HEK293 (cell line): Measurements from ENCODE around the gene C2orf72.

ENCODE experiments used
- CTCF ChIP-seq: fragments of 450-650 bp; formaldehyde crosslinking; IDR thresholded peaks from 2 replicates; pipeline ENCODE4 v1.5.1; 2016; ENCODE audit warnings: missing biosample characterization, missing genetic modification characterization
- ZNF175 ChIP-seq: fragments of 450-650 bp; formaldehyde crosslinking; IDR thresholded peaks from 2 replicates; pipeline ENCODE4 v1.5.1; 2016; ENCODE audit warnings: missing biosample characterization, missing genetic modification characterization

DNA sequence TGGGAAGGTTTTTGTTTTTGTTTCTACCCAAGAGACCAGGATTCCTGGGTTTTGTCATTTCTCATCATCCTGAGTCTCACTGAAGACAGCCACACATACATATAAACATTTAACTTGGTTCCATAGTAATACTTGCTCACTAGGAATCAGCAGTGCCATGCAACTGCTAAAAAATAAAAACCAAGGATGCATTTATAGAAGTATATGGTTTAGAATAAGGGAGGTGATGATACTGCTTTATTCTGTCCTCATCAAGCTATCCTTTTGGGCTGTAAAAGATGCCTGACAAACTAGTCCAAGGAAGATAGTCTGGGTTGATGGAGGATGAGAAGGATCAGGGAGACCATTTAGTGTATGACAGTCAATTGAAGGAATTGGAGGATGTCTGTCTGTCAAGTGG lies 40.7 kb upstream of the C2orf72 start:
- TF ChIP-seq ZNF175 (tag by site-specific recombination) (no peak), CTCF (tag by site-specific recombination) (no peak)
